Stimulated activated CD8-positive, alpha-beta memory T cell treated with anti-CD3 and anti-CD28 coated beads, Interleukin-12 subunit alpha, Interleukin-12 subunit beta, amount 100 ng/mL, for 24 hours (primary cell): ENCODE measurements around the gene ITPR2.
"Not testable (repeated sequence)": the region's sequence is repeated elsewhere in the genome, so short reads cannot be mapped to it uniquely, and the experiment has no call there.

Source experiments
- DNase-seq: peaks from one replicate; pipeline ENCODE4 v3.0.0-alpha.2; 2020; ENCODE audit errors: extremely low read depth

ITPR2 gene

DNA sequence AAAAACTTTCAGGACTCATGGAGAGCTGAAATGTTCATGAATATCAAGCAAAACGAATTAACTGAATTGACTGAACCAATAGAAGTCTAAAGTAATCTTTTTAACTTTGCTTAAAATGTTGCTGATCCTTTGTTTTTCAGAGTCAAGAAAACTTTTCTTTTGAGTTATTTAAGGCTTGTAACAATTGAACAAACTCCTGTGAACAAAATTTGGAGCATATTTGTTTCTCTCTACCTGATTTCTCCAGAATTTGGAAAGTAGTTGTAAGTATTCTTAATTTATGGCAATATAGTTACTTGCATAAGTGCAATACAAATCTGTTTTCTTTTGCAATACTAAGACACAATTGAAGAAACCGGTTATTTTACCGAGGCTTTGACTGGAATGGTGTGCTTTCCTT is 77.6 kb downstream of the ITPR2 start:
- not testable (repeated sequence) for DNase-seq

DNA sequence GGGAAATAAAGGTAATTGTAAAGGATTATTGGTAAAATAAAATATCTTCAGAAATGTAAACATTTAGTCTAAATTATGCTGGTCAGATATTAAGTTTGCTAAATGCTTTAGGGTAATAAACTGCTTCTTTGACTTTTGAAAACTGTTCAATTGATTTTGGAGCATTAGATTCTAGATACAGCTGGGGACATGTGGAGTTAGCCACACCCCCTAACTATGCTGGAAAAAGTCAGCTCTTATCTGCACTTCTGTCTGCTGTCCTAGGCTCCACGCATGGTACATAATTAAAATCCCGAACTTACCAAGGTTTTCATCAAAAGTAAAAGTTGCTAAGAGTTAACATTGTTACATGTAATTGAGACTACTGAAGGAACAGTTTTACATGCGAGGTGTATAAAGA is 78.8 kb downstream of the ITPR2 start:
- no peak for DNase-seq

DNA sequence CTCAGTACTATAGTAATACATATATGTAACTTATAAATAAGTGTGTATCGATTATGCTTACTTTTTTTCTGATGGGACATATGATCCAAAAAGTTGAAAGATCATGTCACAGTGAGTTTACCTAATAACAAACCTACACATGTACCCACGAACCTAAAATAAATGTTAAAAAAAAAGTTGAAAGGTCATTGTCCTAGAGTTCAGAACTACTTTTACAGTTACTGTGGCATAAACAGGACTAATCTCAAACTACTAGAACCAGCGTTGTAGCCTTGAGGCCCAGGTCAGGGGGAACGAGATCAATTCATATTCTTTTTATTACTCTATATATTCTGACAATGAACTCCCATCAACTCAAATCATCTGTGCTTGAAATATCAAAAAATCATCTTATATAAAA is 81.8 kb downstream of the ITPR2 start:
- DNase-seq, result no peak

DNA sequence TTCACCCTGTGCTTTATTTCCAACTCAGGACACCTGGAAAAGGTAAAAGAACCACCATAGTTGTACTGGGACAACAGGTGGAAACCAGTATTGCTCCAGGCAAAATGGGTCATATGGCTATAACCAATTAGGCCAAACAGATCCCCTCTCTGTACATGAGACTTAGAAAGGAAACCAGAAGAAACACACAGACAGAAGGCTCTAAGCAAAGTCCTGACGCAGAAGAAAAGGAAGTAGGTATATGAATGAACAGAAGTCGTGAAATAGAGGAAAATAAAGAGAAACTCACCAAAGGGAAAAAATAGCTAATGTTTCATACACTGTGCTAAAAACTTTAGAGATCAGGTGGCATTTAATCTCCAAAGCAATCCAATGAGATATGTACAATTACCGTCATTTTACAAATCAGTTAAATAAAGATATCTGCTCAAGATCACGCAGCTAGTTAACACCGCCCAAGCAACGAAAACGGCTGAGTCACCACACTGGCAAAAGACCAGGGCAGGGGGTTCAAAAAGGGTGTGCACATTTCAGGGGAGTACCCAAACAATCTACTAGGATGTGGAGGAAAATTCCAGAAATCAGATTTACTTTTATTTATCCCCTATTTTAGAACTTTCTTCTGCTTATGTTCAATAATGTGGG is 82.3 kb downstream of the ITPR2 start:
- no peak for DNase-seq

DNA sequence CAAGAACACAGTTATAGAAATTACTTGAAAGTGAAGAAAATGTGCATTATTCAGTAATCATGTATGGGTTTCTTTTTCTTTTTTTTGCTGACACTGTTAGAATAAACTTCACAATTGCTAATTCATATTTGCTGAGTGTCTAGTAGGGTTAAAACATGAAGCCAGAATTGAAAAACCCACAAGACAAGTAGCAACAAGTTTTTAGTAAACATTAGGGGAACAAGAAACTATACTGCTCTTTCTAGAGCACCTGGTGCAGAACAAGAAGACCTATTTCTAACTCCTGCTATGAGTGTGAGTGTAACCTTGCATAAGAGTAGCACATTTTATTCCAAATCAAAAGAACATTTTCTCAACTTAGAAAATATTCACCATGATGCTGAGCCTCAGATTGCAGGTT is 83.2 kb downstream of the ITPR2 start:
- no peak for DNase-seq

DNA sequence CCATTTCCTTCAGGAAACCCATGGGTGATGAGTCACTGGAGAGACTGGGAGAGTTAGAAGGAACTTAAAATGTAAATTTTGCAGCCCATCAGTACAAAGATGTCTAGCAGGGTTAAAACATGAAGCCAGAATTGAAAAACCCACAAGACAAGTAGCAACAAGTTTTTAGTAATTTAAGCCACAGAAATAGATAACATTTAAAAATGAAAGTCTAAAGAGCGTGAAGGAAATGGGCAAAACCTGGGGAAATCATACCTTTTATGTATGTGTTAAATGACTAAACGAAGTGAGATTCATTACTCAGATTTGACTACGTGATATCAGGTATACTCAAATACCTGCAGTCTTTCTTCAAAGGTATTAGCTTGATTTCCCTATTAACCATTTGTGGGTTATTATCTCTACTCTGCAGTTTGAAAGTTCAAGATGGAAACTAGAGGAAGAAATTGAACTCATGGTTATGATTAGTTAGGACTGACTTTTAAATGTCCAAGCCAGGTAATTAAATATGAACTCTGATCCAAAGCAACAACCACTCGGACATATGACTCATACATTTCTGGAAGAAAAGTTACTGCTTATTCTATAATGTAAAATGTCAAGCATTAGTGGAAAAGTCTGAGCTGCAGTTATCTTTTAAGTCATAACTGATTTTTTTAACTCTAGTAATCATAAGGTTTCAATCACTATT is 84.1 kb downstream of the ITPR2 start:
- no peak for DNase-seq

DNA sequence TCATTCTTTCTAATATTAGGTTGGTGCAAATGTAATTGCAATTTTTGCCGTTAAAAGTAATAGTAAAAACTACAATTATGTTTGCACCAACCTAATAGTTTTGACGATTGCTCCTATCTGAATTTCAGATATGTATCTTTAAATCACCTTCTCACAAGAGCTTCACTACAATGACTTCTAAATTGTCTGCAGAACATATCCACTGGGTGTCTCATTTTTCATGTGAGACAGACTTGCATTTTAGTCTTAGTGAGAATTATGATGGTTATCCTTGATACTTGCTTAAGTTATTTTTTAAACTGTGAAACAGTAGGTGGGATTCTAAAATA is 84.6 kb downstream of the ITPR2 start:
- no peak for DNase-seq

DNA sequence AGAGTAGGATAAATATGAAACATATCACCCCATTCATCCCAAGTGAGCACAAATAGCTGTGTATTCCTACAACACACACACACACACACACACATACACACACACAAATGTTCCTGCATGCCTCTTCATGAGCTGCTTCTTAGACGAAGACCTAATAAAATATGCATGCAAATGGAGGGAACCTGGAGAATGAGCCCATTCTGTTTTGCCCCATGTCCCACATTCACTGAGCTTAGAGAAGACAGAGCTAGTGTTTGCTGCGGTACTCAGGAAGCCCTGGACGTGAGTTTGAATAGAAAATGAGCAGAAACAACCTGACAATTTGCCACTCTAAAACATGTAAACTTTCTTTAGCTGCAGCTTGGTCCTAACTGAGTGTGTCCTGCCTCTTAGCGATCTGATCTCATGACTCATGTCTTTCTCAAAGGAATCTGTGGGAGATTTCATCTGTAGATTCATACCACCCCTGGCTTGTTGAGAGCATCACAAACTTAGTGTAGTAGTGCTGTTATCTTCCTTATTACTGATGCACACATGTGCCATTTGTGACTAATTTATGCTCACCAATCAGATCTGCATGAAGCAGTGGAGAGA is 86.8 kb downstream of the ITPR2 start:
- DNase-seq, result no peak

DNA sequence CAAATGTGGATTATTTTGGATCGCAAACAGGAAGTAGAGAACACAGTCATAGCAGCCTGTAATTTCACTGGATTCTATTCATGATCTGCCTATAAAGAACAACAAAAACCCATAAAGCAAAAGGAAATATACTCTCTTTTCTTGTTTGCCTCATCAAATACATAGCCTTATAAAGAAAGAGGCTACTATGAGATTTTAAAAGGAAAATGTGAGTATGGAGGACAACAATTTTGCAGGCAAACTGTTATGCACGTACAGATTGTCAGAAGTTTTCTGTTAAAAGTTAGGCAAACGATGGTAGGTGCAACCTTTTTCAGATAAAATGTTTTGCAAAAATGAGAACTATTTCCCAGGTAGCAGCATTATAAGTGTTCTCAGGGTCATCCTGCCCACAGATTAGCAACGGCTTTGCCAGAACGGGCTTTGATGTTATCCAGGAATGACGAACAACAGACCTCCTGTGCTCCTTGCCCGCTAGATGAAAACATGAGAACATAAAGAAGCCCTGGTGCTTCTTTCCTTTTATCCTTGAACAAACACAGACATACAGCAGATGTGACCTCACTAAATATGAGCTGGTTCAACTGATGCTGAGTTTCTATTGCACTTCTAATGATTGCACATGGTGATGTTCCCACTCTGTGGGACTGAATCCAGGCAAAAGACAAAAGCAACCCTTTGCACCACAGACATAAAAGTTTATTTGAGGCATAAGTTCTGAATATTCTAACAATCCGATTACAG is 88.1 kb downstream of the ITPR2 start:
- no peak for DNase-seq

DNA sequence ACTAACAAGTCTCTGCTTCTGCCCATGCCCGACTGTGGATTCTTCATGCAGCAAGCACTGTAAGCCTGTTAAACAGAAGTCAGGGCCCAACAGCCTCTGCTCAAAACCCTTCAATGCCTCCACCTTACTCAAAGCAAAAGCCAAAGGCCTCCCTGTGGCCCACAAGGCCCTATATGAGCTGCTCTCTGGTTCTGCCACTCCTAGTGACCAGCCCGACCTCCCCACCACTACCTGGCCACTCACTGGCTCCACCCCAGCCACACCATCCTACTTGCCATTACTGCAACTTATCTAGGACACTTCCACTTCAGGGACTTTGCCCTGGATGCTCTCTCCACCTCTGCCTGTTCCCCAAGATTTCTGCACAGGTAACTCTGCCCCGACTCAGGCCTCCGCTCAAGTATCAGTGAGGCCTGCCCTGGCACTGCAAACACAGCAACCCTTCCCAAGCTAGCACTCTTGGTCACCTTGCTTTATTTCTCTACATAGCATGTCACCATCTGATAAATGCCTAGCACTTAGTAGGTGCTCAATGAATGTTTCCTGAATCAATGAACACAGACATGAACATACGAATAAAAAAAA is 88.9 kb downstream of the ITPR2 start:
- DNase-seq, result no peak

DNA sequence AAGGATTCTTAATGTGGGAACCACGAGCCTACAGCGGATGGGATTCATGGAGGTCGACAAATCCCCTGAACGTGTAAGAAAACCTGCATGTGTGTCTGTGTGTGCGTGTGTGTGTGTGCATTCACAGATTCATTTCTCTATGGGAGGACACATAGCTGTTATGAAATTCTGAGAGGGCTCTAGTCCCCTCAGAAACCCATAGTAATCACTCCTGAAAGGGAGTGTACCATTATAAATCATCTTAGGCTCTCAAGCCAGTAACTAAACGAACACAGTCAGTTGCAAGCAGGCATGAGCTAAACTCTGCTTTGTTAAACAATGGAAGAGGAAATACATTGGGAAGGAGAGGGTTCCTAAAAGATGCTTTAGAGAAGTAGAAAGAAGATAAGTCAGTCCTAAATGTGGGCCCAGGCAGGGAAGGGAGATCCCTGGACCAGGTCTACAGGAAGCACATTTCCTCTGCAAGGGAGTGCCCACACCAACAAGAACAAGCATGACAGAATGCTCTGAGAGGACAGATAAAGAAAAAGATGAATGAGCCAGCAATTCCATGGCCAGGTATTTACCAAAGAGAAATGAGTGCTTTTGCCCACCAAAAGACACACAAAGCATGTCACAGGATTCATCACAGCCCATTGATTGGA is 91.3 kb downstream of the ITPR2 start:
- DNase-seq, result no peak

DNA sequence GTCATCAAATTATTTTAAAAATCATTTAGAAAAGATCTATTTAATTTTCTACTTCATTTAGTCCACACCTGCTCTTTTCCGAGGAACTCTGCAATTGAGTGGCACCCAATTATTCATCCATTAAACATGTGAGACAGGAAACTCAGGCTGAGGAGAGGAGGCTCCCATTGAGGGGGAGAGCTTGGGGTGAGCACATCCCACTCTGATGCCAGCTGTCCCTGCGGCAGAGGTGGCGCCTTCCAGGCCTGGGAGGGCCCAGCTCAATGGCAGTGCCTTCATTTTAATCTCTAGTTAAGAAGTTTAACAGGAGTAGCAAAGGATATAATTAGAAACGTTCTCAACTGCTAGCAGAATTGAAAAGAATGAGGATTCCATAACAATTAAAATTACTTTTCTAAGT is 92.0 kb downstream of the ITPR2 start:
- no peak for DNase-seq

DNA sequence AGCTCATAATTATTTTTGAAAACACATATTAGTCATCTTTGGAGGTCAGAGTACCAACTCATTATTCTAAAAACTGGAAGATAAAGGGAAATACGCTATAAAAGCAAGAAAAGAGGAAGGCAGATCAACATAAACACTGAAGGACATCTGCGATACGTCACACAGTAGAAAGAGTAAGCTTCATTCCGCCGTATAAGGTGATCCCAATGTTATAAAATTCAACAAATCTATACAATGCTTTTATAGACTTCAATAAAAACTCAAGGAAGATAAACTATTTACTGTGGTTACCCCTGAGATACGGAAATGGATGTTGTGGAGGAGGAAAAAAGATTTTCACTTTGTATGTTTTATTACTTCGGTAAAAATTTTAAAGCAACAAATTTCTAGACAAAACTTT is 92.6 kb downstream of the ITPR2 start:
- no peak for DNase-seq

DNA sequence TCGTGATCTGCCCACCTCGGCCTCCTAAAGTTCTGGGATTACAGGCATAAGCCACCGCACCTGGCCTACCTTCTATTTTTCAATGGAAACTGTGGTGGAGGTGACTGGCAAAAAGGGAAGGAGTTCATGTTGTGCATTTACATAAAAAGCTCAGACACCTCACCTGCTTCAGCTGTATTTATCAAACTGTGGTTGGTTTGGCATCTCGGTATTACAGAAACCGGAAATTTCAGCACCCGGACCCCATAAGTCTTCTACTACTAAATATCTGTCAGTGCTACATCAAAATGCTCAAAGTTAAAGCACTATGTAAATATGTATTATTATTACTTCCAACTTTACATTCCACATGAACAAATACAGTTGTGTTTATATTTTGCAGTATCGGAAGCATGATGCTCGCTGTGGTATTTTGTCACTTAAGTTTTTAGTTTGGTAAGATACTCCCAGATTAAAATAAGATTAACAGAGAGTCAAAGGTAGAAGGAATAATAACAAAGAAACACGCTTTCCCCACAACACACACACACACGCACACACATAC is 95.4 kb downstream of the ITPR2 start:
- no peak for DNase-seq

DNA sequence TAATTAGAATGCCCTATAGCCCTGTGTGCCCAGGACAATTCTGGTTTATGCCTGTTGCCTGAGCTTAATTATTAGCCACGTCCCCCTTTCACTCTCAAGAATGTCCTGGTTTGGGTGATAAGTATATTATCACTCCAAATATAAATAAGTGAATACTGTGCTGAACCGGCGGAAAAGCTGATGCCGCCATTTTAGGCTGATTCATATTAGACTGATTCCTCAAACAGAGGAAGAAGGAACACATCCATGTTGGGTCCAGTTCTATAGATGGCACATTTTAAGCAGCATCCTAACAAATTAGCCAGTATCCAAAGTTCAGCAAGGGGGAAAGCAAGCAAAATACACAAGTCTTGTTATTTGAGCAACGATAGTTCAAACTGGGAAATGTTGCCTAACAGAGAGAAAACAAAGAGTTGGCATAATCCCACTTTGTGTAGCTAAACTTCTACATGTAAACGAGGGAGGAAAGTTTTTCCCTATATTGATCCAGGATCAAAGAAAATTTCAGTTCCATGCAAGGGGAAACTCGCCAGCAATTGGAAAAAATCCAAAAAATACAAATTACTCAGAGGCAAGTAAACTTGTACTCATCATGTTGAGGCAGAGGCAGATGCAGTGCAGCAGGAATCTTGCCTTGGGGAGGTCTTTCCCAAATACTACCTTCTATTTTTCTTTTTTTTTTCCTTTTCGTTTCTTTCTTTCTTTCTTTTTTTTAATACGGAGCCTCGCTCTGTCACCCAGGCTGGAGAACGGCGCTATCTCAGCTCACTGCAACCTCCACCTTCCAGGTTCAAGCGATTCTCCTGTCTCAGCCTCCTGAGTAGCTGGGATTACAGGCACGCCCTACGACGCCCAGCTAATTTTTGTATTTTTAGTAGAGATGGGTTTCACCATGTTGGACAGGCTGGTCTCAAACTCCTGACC is 96.2 kb downstream of the ITPR2 start:
- DNase-seq, result no peak

DNA sequence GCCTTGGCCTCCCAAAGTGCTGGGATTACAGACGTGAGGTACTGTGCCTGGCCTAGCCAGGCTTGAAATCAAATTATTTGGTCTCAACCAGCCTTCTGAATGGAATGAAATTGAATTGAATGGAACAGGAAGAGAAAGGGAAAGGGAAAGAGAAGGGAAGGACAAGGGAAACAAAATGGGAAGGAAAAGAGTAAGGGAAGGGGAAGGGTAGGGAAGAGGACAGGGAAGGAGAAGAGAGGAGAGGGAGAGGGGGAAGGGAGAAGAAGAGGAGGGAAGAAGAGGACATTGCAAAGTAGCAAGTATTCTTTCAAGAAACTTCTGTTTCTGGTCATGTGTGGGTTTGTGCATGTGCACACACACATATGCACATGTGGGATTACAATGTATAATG is 97.8 kb downstream of the ITPR2 start:
- DNase-seq, result no peak

DNA sequence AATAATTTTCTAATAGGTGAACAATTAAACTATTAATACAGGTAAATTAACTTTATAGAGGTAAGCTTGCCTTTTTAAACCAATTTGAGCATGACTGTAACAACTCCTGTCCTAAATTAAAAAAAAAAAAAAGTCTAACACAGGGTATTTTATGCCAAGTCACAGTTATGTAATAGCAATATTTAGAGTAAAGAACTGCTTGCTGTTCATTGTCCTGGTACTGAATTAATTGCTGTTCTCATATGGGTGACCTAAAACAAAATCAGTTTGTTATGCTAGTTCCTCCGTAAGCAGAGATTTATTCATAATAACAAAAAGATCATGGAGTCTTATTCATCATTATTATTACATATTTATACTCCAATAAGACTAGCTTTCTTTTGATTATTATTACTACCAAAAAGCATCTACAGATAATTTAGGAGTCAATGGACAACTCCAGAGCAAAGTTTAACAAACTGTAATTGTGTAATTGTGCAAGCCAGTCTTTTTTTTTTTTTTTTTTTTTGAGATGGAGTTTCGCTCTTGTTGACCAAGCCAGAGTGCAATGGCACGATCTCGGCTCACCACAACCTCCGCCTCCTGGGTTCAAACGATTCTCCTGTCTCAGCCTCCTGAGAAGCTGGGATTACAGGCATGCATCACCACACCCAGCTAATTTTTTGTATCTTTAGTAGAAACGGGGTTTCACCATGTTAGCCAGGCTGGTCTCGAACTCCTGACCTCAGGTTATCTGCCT is 98.3 kb downstream of the ITPR2 start:
- DNase-seq, result no peak

DNA sequence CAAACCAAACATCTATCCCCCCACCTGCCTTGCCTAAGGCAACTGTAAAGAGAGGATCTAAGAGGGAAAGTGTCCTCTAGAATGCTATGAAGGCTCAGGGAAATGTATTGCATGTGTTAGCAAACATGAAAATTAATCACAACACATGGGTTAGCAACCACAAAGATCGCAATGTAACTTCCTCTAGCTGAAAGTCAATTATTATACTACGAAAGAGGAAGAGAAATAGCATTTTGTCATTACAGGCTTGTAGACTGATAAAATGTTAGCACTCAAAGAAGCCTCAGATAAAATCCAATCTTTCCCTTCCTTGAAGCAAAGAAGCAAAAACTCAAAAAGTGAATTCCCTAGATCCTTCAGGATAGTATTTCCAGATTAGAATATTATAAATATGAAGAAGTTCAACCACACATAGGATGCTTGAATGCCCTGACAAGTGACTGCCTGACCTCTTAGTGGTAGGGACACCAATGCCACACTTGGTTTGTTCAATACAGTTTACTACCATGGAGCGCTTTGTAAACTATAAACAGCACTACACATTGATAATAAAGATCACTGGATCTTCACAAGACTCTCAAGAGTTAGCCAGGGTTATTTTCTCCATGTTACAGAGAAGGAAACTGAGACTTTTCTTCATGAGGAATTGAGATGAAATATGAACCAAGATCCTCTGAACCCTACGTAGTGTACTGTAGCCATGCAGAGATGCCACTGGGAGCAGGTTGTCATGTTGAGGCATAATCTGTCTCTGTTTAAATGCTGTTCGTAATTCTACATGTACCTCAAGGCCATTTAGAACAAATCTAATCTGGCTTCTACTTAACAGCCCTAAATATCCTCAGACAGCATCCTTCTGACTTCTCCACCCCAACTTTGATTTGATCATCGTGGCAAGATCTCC is 100.7 kb downstream of the ITPR2 start:
- no peak for DNase-seq
